ENCODE data around the gene ARMC10.

- TF ChIP-seq CTCF (IDR thresholded peaks at IDR 0.05; ENCODE audit: extremely low read depth in 1 of 2, insufficient read depth in 1 of 2, low read depth in 1 of 2, low read length in 2 of 2) (no peak), MYC (IDR thresholded peaks at IDR 0.05; ENCODE audit: low read depth, low read length) (no peak), EZH2 (IDR thresholded peaks at IDR 0.05; ENCODE audit: borderline replicate concordance, low read depth, low read length, severe bottlenecking) (no peak)
These were observed 6.0 kb downstream of the ARMC10 start for GRCh38 chr7:103080923-103081322.

All from endothelial cell of umbilical vein (primary cell).